ENCODE results near the gene BTRC.

Gene BTRC

GRCh38 chr10:101567165-101568006 is 213.4 kb downstream of the BTRC start:
- Histone ChIP-seq H3K36me3 (ENCODE audit: low read length) (no peaks in the 10 kb centered on the region), H3F3A (ENCODE audit: insufficient read depth) (no peaks in the 10 kb centered on the region), H3K4me3 (ENCODE audit: insufficient read depth, low read length, poor library complexity, severe bottlenecking) (no peak overlapping the region), H2AFZ (ENCODE audit: low read depth, low read length, severe bottlenecking) (no peak overlapping the region), H4K20me1 (ENCODE audit: low read depth, low read length) (no peaks in the 10 kb centered on the region), H3K79me2 (ENCODE audit: insufficient read depth, low read length) (no peaks in the 10 kb centered on the region), H3K9ac (ENCODE audit: low read length) (no peak overlapping the region), H3K27me3 (ENCODE audit: low read length) (no peaks in the 10 kb centered on the region; the same call in 1 of the 2 replicates), H3K27ac (ENCODE audit: low read depth, low read length) (no peak overlapping the region), H3K4me2 (ENCODE audit: low read depth, low read length, poor library complexity, severe bottlenecking) (no peak overlapping the region), H3K9me2 (replicated peaks; ENCODE audit: insufficient read depth, low read length) (no peaks in the 10 kb centered on the region), H3K9me3 (ENCODE audit: insufficient read depth, low read length) (no peaks in the 10 kb centered on the region)
- TF ChIP-seq EZH2phosphoT487 (conservative IDR thresholded peaks at IDR 0.05; ENCODE audit: low read length) (no peak), CTCF (IDR thresholded peaks at IDR 0.05; ENCODE audit: insufficient read depth, low read length, poor library complexity, severe bottlenecking) (no peak)

GRCh38 chr10:101568054-101568745 is 214.2 kb downstream of the BTRC start:
- no peaks in the 10 kb centered on the region; the same call in 1 of the 2 replicates for H3K27me3 ChIP-seq (ENCODE audit: low read length)

GRCh38 chr10:101569323-101569621 is 215.3 kb downstream of the BTRC start:
- TF ChIP-seq CTCF (IDR thresholded peaks at IDR 0.05; ENCODE audit: insufficient read depth, low read length, poor library complexity, severe bottlenecking) (no peak), EZH2phosphoT487 (conservative IDR thresholded peaks at IDR 0.05; ENCODE audit: low read length) (no peak)
- H3K27me3 ChIP-seq (ENCODE audit: low read length): no peaks in the 10 kb centered on the region; the same call in 1 of the 2 replicates
- no peaks in the 10 kb centered on the region for H3K9me2 ChIP-seq (replicated peaks; ENCODE audit: insufficient read depth, low read length)
- no peaks in the 10 kb centered on the region for H4K20me1 ChIP-seq (ENCODE audit: low read depth, low read length)
- no peaks in the 10 kb centered on the region for H3K9me3 ChIP-seq (ENCODE audit: insufficient read depth, low read length)
- H3K36me3 ChIP-seq (ENCODE audit: low read length): no peaks in the 10 kb centered on the region
- peak overlapping the region; percentile 67 for H3K4me3 ChIP-seq (ENCODE audit: insufficient read depth, low read length, poor library complexity, severe bottlenecking)
- H3K27ac ChIP-seq (ENCODE audit: low read depth, low read length): no peak overlapping the region
- 0 out of 2 replicates have a peak overlapping the region, but pooled peaks have one; percentile 55 for H3K9ac ChIP-seq (ENCODE audit: low read length)
- no peaks in the 10 kb centered on the region for H3F3A ChIP-seq (ENCODE audit: insufficient read depth)
- peak overlapping the region; percentile 86 for H3K4me2 ChIP-seq (ENCODE audit: low read depth, low read length, poor library complexity, severe bottlenecking)
- H3K79me2 ChIP-seq (ENCODE audit: insufficient read depth, low read length): no peaks in the 10 kb centered on the region
- peak overlapping the region; percentile 94 for H2AFZ ChIP-seq (ENCODE audit: low read depth, low read length, severe bottlenecking)

More at GRCh38 chr10:101568054-101568745, 214.2 kb downstream of the BTRC start:
- no peaks in the 10 kb centered on the region for H3K79me2 ChIP-seq (ENCODE audit: insufficient read depth, low read length)
- H3K4me3 ChIP-seq (ENCODE audit: insufficient read depth, low read length, poor library complexity, severe bottlenecking): no peak overlapping the region
- no peak overlapping the region for H3K4me2 ChIP-seq (ENCODE audit: low read depth, low read length, poor library complexity, severe bottlenecking)
- H4K20me1 ChIP-seq (ENCODE audit: low read depth, low read length): no peaks in the 10 kb centered on the region
- TF ChIP-seq EZH2phosphoT487 (conservative IDR thresholded peaks at IDR 0.05; ENCODE audit: low read length) (no peak), CTCF (IDR thresholded peaks at IDR 0.05; ENCODE audit: insufficient read depth, low read length, poor library complexity, severe bottlenecking) (no peak)
- no peak overlapping the region for H2AFZ ChIP-seq (ENCODE audit: low read depth, low read length, severe bottlenecking)
- no peaks in the 10 kb centered on the region for H3F3A ChIP-seq (ENCODE audit: insufficient read depth)
- H3K27ac ChIP-seq (ENCODE audit: low read depth, low read length): no peak overlapping the region
- H3K9ac ChIP-seq (ENCODE audit: low read length): no peak overlapping the region
- H3K36me3 ChIP-seq (ENCODE audit: low read length): no peaks in the 10 kb centered on the region
- H3K9me3 ChIP-seq (ENCODE audit: insufficient read depth, low read length): no peaks in the 10 kb centered on the region
- no peaks in the 10 kb centered on the region for H3K9me2 ChIP-seq (replicated peaks; ENCODE audit: insufficient read depth, low read length)
